ENCODE data around the gene OR14I1. TPM values are rescaled to one million over a fixed set of nuclear protein-coding genes. Genes with fewer than 3 reads are reported as not detected.

The OR14I1 gene
- not detected for polyA plus RNA-seq (2013, experiment 1 of 2)
- not detected for polyA plus RNA-seq (2013, experiment 2 of 2)

GRCh38 chr1:248702714-248703113 lies at the start of gene OR14I1:
Gene OR14I1 (minus strand): TSS chr1:248702766.
- no peak for DNase-seq
- H3K27me3 ChIP-seq (ENCODE audit: control insufficient read depth in 1 of 2, insufficient read depth in 1 of 2, low read length in 2 of 2): no peaks in the 10 kb centered on the region
- H3K4me3 ChIP-seq (ENCODE audit: insufficient read depth in 1 of 2, low read depth in 1 of 2, low read length in 2 of 2): no peak within 1 kb of the TSS
- no peak within 1 kb of the TSS for H2BK5ac ChIP-seq (ENCODE audit: low read depth, low read length, poor library complexity, severe bottlenecking)
- no peak within 1 kb of the TSS for H2BK15ac ChIP-seq (ENCODE audit: low read depth, poor library complexity, severe bottlenecking)
- no peak within 1 kb of the TSS for H3K27ac ChIP-seq (ENCODE audit: low read length, poor library complexity, severe bottlenecking)
- H4K91ac ChIP-seq (ENCODE audit: low read length): no peak within 1 kb of the TSS
- H3K18ac ChIP-seq (ENCODE audit: low read depth in 1 of 2, low read length in 2 of 2): no peak within 1 kb of the TSS
- no peak within 1 kb of the TSS for H3K9ac ChIP-seq (ENCODE audit: low read length)
- H4K8ac ChIP-seq (ENCODE audit: low read length): no peak within 1 kb of the TSS
- H2BK120ac ChIP-seq (ENCODE audit: low read depth, low read length): no peak within 1 kb of the TSS
- H3K4me2 ChIP-seq (ENCODE audit: low read length, poor library complexity, severe bottlenecking): no peak within 1 kb of the TSS
- no peak within 1 kb of the TSS for H3K23ac ChIP-seq (ENCODE audit: low read length in 2 of 2)
- no peaks in the 10 kb centered on the region for H3K79me1 ChIP-seq (replicated peaks; ENCODE audit: low read length, poor library complexity, severe bottlenecking)
- no peaks in the 10 kb centered on the region for H3K9me3 ChIP-seq (ENCODE audit: control insufficient read depth, low read length)
- no peak within 1 kb of the TSS for H2AK5ac ChIP-seq (ENCODE audit: low read length, severe bottlenecking)
- no peak within 1 kb of the TSS for H2AFZ ChIP-seq (ENCODE audit: low read depth, low read length)
- H2BK12ac ChIP-seq (ENCODE audit: low read length in 2 of 2): no peak within 1 kb of the TSS
- no peak within 1 kb of the TSS for H3K4ac ChIP-seq (ENCODE audit: low read depth in 1 of 2, low read length in 2 of 2)
- H3K36me3 ChIP-seq (ENCODE audit: control insufficient read depth in 1 of 2, insufficient read depth in 2 of 2, low read depth in 1 of 2, low read length in 2 of 2): no peaks in the 10 kb centered on the region
- H3K4me1 ChIP-seq (ENCODE audit: control insufficient read depth, insufficient read depth, low read depth, low read length): no peaks in the 10 kb centered on the region
- no peak within 1 kb of the TSS for H3K14ac ChIP-seq (ENCODE audit: low read length in 2 of 2)
- 35% methylated on average over 1 of the region's 1 CpG for WGBS

- Histone ChIP-seq H3K79me1 (replicated peaks; ENCODE audit: low read length, poor library complexity, severe bottlenecking) (no peaks in the 10 kb centered on the region), H3K18ac (ENCODE audit: low read depth in 1 of 2, low read length in 2 of 2) (no peak overlapping the region), H4K8ac (ENCODE audit: low read length) (no peak overlapping the region), H3K14ac (ENCODE audit: low read length in 2 of 2) (no peak overlapping the region), H3K4me1 (ENCODE audit: control insufficient read depth, insufficient read depth, low read depth, low read length) (peaks cover 2% of the 10 kb centered on the region), H3K27me3 (ENCODE audit: control insufficient read depth in 1 of 2, insufficient read depth in 1 of 2, low read length in 2 of 2) (no peaks in the 10 kb centered on the region), H2BK5ac (ENCODE audit: low read depth, low read length, poor library complexity, severe bottlenecking) (no peak overlapping the region), H2AFZ (ENCODE audit: low read depth, low read length) (no peak overlapping the region), H3K27ac (ENCODE audit: low read length, poor library complexity, severe bottlenecking) (no peak overlapping the region), H3K9me3 (ENCODE audit: control insufficient read depth, low read length) (no peaks in the 10 kb centered on the region), H2BK12ac (ENCODE audit: low read length in 2 of 2) (no peak overlapping the region), H3K36me3 (ENCODE audit: control insufficient read depth in 1 of 2, insufficient read depth in 2 of 2, low read depth in 1 of 2, low read length in 2 of 2) (no peaks in the 10 kb centered on the region), H4K91ac (ENCODE audit: low read length) (no peak overlapping the region), H3K9ac (ENCODE audit: low read length) (no peak overlapping the region), H3K4ac (ENCODE audit: low read depth in 1 of 2, low read length in 2 of 2) (no peak overlapping the region), H3K4me2 (ENCODE audit: low read length, poor library complexity, severe bottlenecking) (no peak overlapping the region), H2AK5ac (ENCODE audit: low read length, severe bottlenecking) (no peak overlapping the region), H3K23ac (ENCODE audit: low read length in 2 of 2) (no peak overlapping the region), H2BK15ac (ENCODE audit: low read depth, poor library complexity, severe bottlenecking) (no peak overlapping the region), H3K4me3 (ENCODE audit: insufficient read depth in 1 of 2, low read depth in 1 of 2, low read length in 2 of 2) (no peak overlapping the region), H2BK120ac (ENCODE audit: low read depth, low read length) (no peak overlapping the region)
- no peak for DNase-seq
- WGBS: 93% methylated on average over 3 of the region's 4 CpGs
Observed at GRCh38 chr1:248751635-248752034, 49.1 kb upstream of the OR14I1 start.

GRCh38 chr1:248751142-248751541 lies 48.6 kb upstream of the OR14I1 start:
- Histone ChIP-seq H3K18ac (ENCODE audit: low read depth in 1 of 2, low read length in 2 of 2) (no peak overlapping the region), H2AFZ (ENCODE audit: low read depth, low read length) (no peak overlapping the region), H3K4me3 (ENCODE audit: insufficient read depth in 1 of 2, low read depth in 1 of 2, low read length in 2 of 2) (no peak overlapping the region), H4K8ac (ENCODE audit: low read length) (no peak overlapping the region), H3K79me1 (replicated peaks; ENCODE audit: low read length, poor library complexity, severe bottlenecking) (no peaks in the 10 kb centered on the region), H3K4me1 (ENCODE audit: control insufficient read depth, insufficient read depth, low read depth, low read length) (peaks cover 2% of the 10 kb centered on the region), H3K4ac (ENCODE audit: low read depth in 1 of 2, low read length in 2 of 2) (no peak overlapping the region), H2AK5ac (ENCODE audit: low read length, severe bottlenecking) (no peak overlapping the region), H2BK5ac (ENCODE audit: low read depth, low read length, poor library complexity, severe bottlenecking) (no peak overlapping the region), H3K14ac (ENCODE audit: low read length in 2 of 2) (no peak overlapping the region), H3K9ac (ENCODE audit: low read length) (no peak overlapping the region), H3K4me2 (ENCODE audit: low read length, poor library complexity, severe bottlenecking) (no peak overlapping the region), H3K23ac (ENCODE audit: low read length in 2 of 2) (no peak overlapping the region), H4K91ac (ENCODE audit: low read length) (no peak overlapping the region), H2BK12ac (ENCODE audit: low read length in 2 of 2) (no peak overlapping the region), H3K27me3 (ENCODE audit: control insufficient read depth in 1 of 2, insufficient read depth in 1 of 2, low read length in 2 of 2) (no peaks in the 10 kb centered on the region), H2BK15ac (ENCODE audit: low read depth, poor library complexity, severe bottlenecking) (no peak overlapping the region), H3K36me3 (ENCODE audit: control insufficient read depth in 1 of 2, insufficient read depth in 2 of 2, low read depth in 1 of 2, low read length in 2 of 2) (no peaks in the 10 kb centered on the region), H3K9me3 (ENCODE audit: control insufficient read depth, low read length) (no peaks in the 10 kb centered on the region), H2BK120ac (ENCODE audit: low read depth, low read length) (no peak overlapping the region), H3K27ac (ENCODE audit: low read length, poor library complexity, severe bottlenecking) (no peak overlapping the region)
- WGBS: 72% methylated on average over 5 of the region's 5 CpGs
- no peak for DNase-seq

GRCh38 chr1:248750496-248750895 lies 47.9 kb upstream of the OR14I1 start:
- Histone ChIP-seq H2BK5ac (ENCODE audit: low read depth, low read length, poor library complexity, severe bottlenecking) (no peak overlapping the region), H3K27ac (ENCODE audit: low read length, poor library complexity, severe bottlenecking) (no peak overlapping the region), H3K9ac (ENCODE audit: low read length) (no peak overlapping the region), H3K23ac (ENCODE audit: low read length in 2 of 2) (no peak overlapping the region), H4K8ac (ENCODE audit: low read length) (no peak overlapping the region), H3K4me3 (ENCODE audit: insufficient read depth in 1 of 2, low read depth in 1 of 2, low read length in 2 of 2) (no peak overlapping the region), H4K91ac (ENCODE audit: low read length) (no peak overlapping the region), H3K27me3 (ENCODE audit: control insufficient read depth in 1 of 2, insufficient read depth in 1 of 2, low read length in 2 of 2) (no peaks in the 10 kb centered on the region), H3K79me1 (replicated peaks; ENCODE audit: low read length, poor library complexity, severe bottlenecking) (no peaks in the 10 kb centered on the region), H3K4ac (ENCODE audit: low read depth in 1 of 2, low read length in 2 of 2) (no peak overlapping the region), H3K4me2 (ENCODE audit: low read length, poor library complexity, severe bottlenecking) (no peak overlapping the region), H2BK15ac (ENCODE audit: low read depth, poor library complexity, severe bottlenecking) (no peak overlapping the region), H3K4me1 (ENCODE audit: control insufficient read depth, insufficient read depth, low read depth, low read length) (peaks cover 2% of the 10 kb centered on the region), H2BK12ac (ENCODE audit: low read length in 2 of 2) (no peak overlapping the region), H3K18ac (ENCODE audit: low read depth in 1 of 2, low read length in 2 of 2) (no peak overlapping the region), H2BK120ac (ENCODE audit: low read depth, low read length) (no peak overlapping the region), H2AK5ac (ENCODE audit: low read length, severe bottlenecking) (no peak overlapping the region), H3K14ac (ENCODE audit: low read length in 2 of 2) (no peak overlapping the region), H2AFZ (ENCODE audit: low read depth, low read length) (no peak overlapping the region), H3K9me3 (ENCODE audit: control insufficient read depth, low read length) (no peaks in the 10 kb centered on the region), H3K36me3 (ENCODE audit: control insufficient read depth in 1 of 2, insufficient read depth in 2 of 2, low read depth in 1 of 2, low read length in 2 of 2) (no peaks in the 10 kb centered on the region)
- DNase-seq: no peak
- WGBS: 63% methylated on average over 2 of the region's 2 CpGs
